Endothelial cell (in vitro differentiated cells): ENCODE data around the gene PTPRB. TPM values are rescaled to one million over a fixed set of nuclear protein-coding genes. Genes with fewer than 3 reads are reported as not detected.
A peak's percentile ranks its signal among the peaks of the same experiment; 100 is the strongest.

Experiments
- DNase-seq: peaks from one replicate; pipeline ENCODE4 v3.0.0; 2021; ENCODE audit warnings: low spot score
- H3K27ac Mint-ChIP-seq: one replicate; pipeline ENCODE4 v1.8.0; 2021; ENCODE audit warnings: mixed read lengths, inconsistent platforms; ENCODE audit not compliant: unreplicated experiment
- H3K27me3 Mint-ChIP-seq: one replicate; pipeline ENCODE4 v1.8.0; 2021; ENCODE audit warnings: mild to moderate bottlenecking, moderate library complexity, mixed read lengths, inconsistent platforms; ENCODE audit not compliant: unreplicated experiment
- H3K36me3 Mint-ChIP-seq: one replicate; pipeline ENCODE4 v1.8.0; 2021; ENCODE audit warnings: mild to moderate bottlenecking, low read depth, mixed read lengths, inconsistent platforms; ENCODE audit not compliant: unreplicated experiment
- H3K4me1 Mint-ChIP-seq: one replicate; pipeline ENCODE4 v1.8.0; 2021; ENCODE audit warnings: mild to moderate bottlenecking, mixed read lengths, inconsistent platforms; ENCODE audit not compliant: unreplicated experiment
- H3K4me3 Mint-ChIP-seq: one replicate; pipeline ENCODE4 v1.8.0; 2021; ENCODE audit warnings: mild to moderate bottlenecking, mixed read lengths, inconsistent platforms; ENCODE audit not compliant: unreplicated experiment
- H3K9me3 Mint-ChIP-seq: one replicate; pipeline ENCODE4 v1.8.0; 2021; ENCODE audit warnings: mixed read lengths, inconsistent platforms; ENCODE audit not compliant: unreplicated experiment
- total RNA-seq: library from RNA; stranded (reverse); fragmentation: NEBNext Ultra II Directional; extraction: Animal tissue kit (Norgen Biotek cat#: 25700); gene quantifications from one replicate; pipeline ENCODE4 v1.2.1, GENCODE V29; 2021; ENCODE audit not compliant: unreplicated experiment
- TF ChIP-seq, protein P1 (sequence below): fragments of 200-600 bp; sonication (generic); IDR thresholded peaks from one replicate; pipeline ENCODE4 v1.5.0; 2021; ENCODE audit warnings: antibody characterized with exemption; ENCODE audit not compliant: unreplicated experiment

The PTPRB gene
- total RNA-seq, 1 donor from 2014 or later = 162 TPM

DNA sequence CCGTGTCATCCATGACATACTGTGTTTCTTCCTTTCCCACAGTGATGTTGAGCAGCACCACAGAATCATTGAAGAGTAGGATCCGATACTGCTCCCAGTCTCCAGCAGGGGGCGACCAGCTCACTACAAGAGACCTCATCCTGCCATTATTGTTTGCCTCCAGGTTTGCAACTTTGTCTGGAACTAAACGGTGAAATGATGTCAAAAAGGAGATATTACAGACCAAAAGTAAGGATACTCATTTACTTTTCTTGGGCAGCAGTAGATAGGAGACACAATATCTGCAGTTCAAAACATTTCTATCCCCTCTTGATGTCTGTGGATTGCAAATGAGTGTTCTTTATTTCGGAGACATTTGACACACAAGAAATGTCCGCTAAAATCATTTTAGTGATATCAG lies 47.2 kb downstream of the PTPRB start:
- TF ChIP-seq, protein P1, sequence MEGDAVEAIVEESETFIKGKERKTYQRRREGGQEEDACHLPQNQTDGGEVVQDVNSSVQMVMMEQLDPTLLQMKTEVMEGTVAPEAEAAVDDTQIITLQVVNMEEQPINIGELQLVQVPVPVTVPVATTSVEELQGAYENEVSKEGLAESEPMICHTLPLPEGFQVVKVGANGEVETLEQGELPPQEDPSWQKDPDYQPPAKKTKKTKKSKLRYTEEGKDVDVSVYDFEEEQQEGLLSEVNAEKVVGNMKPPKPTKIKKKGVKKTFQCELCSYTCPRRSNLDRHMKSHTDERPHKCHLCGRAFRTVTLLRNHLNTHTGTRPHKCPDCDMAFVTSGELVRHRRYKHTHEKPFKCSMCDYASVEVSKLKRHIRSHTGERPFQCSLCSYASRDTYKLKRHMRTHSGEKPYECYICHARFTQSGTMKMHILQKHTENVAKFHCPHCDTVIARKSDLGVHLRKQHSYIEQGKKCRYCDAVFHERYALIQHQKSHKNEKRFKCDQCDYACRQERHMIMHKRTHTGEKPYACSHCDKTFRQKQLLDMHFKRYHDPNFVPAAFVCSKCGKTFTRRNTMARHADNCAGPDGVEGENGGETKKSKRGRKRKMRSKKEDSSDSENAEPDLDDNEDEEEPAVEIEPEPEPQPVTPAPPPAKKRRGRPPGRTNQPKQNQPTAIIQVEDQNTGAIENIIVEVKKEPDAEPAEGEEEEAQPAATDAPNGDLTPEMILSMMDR = peak; percentile 86
- Mint-ChIP-seq H3K27ac (no peak overlapping the region), H3K9me3 (no peaks in the 10 kb centered on the region), H3K4me1 (peaks cover 8% of the 10 kb centered on the region), H3K4me3 (peak overlapping the region; percentile 22), H3K36me3 (peaks cover 82% of the 10 kb centered on the region), H3K27me3 (no peaks in the 10 kb centered on the region)
- DNase-seq = peak; percentile 78

DNA sequence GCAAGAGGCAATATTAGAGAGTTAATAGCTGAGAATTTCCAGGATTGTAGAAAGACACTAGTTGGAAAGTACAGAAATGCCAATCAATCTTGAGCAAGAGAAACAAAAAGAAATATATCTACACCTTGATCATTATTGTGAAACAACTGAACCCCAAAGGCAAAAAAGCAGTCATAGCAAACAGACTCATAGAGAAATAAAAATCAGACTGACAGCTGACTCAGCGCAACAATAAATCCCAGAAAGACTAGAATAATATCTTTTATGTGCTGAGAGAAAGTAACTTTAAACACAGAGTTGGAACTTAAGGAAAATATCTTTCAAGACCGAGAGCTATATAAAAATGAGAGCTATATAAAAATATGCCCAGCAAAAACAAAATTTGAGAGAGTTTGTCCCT lies 52.9 kb downstream of the PTPRB start:
- no peak for DNase-seq
- Mint-ChIP-seq H3K27ac (no peak overlapping the region), H3K4me1 (no peaks in the 10 kb centered on the region), H3K27me3 (peaks cover 2% of the 10 kb centered on the region), H3K36me3 (peaks cover 74% of the 10 kb centered on the region), H3K9me3 (no peaks in the 10 kb centered on the region), H3K4me3 (peak overlapping the region; percentile 71)
- TF ChIP-seq, protein P1 = no peak

DNA sequence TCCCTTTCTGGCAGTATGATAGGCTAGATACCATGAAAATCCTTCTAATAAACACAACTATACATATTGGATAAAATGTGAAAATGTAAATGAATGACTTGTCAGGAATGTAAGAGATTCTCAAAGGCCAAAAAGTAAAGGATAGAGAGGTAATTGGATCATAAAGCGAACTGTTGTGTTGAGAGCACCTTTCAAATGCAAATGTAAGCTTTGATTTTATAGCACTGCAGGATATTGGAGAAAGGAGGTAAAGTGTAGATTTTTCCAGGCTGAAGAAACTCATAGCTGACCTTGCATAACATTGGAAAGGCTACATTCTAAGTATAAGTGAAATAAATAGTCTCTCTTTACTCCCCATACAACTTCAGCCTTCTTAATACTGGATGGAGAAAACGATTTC lies 54.0 kb downstream of the PTPRB start:
- DNase-seq = no peak
- H3K9me3 Mint-ChIP-seq = no peaks in the 10 kb centered on the region
- H3K4me1 Mint-ChIP-seq = peaks cover 7% of the 10 kb centered on the region
- TF ChIP-seq, protein P1 = no peak
- H3K36me3 Mint-ChIP-seq = peaks cover 73% of the 10 kb centered on the region
- H3K27ac Mint-ChIP-seq = no peak overlapping the region
- no peak overlapping the region for H3K4me3 Mint-ChIP-seq
- peaks cover 4% of the 10 kb centered on the region for H3K27me3 Mint-ChIP-seq

DNA sequence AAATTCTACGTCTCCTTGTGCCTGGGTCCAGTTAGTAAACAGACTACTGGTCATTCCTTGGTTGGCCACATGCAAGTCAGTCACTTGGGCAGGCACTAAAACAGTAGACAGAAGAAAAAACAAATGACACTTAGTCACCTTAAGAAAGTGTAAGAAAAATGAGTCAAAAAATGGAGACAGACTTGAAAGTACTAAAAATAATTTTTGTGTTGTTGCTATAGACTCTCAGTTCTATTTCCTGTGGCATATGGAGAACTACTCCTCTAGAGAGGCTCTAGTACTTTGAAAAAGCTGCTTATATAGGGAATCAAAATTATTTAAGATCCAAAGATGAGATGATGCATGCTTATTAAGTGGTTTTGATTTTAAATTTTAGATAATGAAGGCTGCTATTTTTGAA lies 56.0 kb downstream of the PTPRB start:
- H3K9me3 Mint-ChIP-seq = no peaks in the 10 kb centered on the region
- TF ChIP-seq, protein P1 = no peak
- H3K27ac Mint-ChIP-seq = no peak overlapping the region
- peaks cover 54% of the 10 kb centered on the region for H3K36me3 Mint-ChIP-seq
- H3K4me3 Mint-ChIP-seq = no peak overlapping the region
- peaks cover 7% of the 10 kb centered on the region for H3K4me1 Mint-ChIP-seq
- H3K27me3 Mint-ChIP-seq = peaks cover 6% of the 10 kb centered on the region
- DNase-seq = no peak

DNA sequence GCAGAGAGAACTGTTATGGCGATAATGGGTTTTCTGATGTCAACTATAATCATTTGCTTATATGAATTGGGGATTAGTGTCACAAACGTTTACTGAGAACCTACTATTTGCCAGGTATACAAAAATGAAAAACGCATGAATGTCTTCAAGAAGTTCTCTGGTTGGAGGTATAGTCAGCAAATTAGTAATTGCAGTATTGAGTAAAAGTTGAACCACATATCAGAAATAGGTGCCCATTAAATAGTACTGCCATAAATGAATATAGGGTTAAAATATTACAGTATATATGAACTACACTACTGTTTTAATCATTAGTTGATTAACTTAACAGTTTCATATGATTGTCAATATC lies 60.0 kb downstream of the PTPRB start:
- DNase-seq = no peak

More for the DNA sequence above, 60.0 kb downstream of the PTPRB start:
- H3K27ac Mint-ChIP-seq = no peak overlapping the region
- H3K27me3 Mint-ChIP-seq = peaks cover 6% of the 10 kb centered on the region
- H3K4me1 Mint-ChIP-seq = peaks cover 7% of the 10 kb centered on the region
- no peaks in the 10 kb centered on the region for H3K9me3 Mint-ChIP-seq
- H3K36me3 Mint-ChIP-seq = peaks cover 44% of the 10 kb centered on the region
- H3K4me3 Mint-ChIP-seq = no peak overlapping the region
- TF ChIP-seq, protein P1 = no peak
